HG03439 (cell line): ENCODE data around the gene DPCD.

Experiments used
- ATAC-seq: cut with Tn5 transposase; IDR thresholded peaks from one replicate; pipeline ENCODE4 v1.9.1; 2021; ENCODE audit warnings: mild to moderate bottlenecking, moderate library complexity; ENCODE audit not compliant: unreplicated experiment

The DPCD gene

GRCh38 chr10:101567165-101568006, 20.7 kb upstream of the DPCD start:
- ATAC-seq = no peak

GRCh38 chr10:101568054-101568745, 19.9 kb upstream of the DPCD start:
- no peak for ATAC-seq

- ATAC-seq = no peak
Measured at GRCh38 chr10:101569323-101569621, 18.8 kb upstream of the DPCD start.

GRCh38 chr10:101569622-101570427, 18.3 kb upstream of the DPCD start:
- ATAC-seq = peak; percentile 74

GRCh38 chr10:101570428-101571270, 17.5 kb upstream of the DPCD start:
- ATAC-seq = no peak

- ATAC-seq = no peak
Measured at GRCh38 chr10:101571271-101571925, 16.7 kb upstream of the DPCD start.

GRCh38 chr10:101572126-101572525, 16.0 kb upstream of the DPCD start:
- ATAC-seq = no peak

GRCh38 chr10:101572785-101573184, 15.3 kb upstream of the DPCD start:
- ATAC-seq = no peak

GRCh38 chr10:101573885-101574753, 14.0 kb upstream of the DPCD start:
- ATAC-seq = no peak

GRCh38 chr10:101575091-101575490, 13.0 kb upstream of the DPCD start:
- ATAC-seq = no peak

- ATAC-seq = no peak
Measured at GRCh38 chr10:101575580-101576210, 12.4 kb upstream of the DPCD start.

GRCh38 chr10:101576211-101576863, 11.8 kb upstream of the DPCD start:
- no peak for ATAC-seq

GRCh38 chr10:101577121-101577871, 10.8 kb upstream of the DPCD start:
- ATAC-seq = no peak

- no peak for ATAC-seq
Measured at GRCh38 chr10:101578192-101578591, 9.9 kb upstream of the DPCD start.

- ATAC-seq = no peak
Measured at GRCh38 chr10:101578803-101579515, 9.2 kb upstream of the DPCD start.

GRCh38 chr10:101579516-101579870, 8.6 kb upstream of the DPCD start:
- ATAC-seq = no peak
